Measurements from ENCODE around the gene ACE.
A peak's percentile ranks its signal among the peaks of the same experiment; 100 is the strongest.

ACE gene

DNA sequence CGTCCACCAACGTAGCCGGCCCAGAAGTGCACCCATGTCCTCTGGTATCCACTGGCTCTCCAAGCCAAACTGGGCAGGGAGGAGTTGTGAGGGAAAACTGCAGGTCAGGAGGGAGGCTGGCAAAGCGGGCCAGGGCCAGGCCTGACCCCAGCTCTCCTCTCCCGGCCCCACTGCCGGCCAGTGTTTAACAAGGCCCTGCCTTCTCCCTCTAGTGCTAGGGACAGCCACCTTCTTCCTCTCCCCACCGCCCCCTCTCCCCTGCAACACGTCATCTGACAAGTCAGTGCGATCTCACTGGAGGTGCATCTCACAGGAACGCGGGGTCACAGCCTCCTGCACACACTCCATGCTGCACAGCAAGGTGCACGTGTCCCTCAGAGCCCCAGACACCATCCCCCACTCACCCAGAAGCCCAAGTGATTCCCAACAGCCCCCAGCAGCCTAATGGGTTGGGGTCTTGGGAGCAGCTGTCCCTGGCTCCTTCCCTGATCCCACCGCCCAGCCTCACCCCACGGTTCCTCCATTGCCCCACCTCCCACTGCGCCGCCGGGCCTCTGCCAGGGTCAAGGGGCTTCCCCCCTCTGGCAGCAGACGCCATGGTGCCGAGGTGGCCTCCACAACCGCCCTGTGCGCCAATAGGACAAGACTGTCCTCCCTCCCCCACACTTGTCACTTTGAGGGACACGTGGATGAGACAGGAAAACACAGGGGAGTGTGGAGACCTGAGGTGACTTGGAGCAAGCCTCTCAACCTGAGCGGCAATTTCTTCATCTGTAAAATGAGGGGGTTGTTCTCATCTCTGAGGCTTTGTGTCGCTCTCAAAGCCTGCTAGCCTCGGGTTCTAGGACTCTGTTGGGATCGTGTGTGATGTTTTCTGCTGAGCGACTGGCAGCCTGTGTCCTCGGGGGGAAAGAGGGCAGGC lies 1.1 kb upstream of the ACE start:
- no peak for DNase-seq

DNA sequence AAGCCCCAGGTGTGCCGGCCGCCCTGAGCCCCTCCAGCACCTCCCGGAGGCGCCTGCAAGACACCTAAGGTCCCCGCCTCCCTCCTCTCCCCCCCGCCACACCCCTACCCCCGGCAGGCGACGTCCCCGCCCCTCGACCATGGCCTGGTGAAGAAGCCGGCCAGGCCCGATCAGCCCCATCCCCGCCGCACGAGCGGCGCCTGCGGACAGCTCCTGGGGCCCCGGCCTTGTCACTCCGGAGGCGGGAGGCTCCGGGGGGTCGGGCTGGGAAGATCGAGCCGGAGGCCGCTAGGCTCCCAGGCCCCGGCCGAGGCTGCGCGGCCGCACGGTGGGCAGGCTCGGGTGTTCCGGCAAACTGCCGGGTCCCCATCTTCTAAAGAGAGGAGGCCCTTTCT lies 405 bp upstream of the ACE start:
- DNase-seq = no peak

GRCh38 chr17:63477480-63478440 lies 899 bp downstream of the ACE start:
- no peak for DNase-seq

GRCh38 chr17:63478814-63479494 lies 2.1 kb downstream of the ACE start:
- peak; percentile 86 for DNase-seq

GRCh38 chr17:63479495-63480184 lies 2.8 kb downstream of the ACE start:
- DNase-seq = no peak

GRCh38 chr17:63480192-63480784 lies 3.4 kb downstream of the ACE start:
- DNase-seq = no peak

DNA sequence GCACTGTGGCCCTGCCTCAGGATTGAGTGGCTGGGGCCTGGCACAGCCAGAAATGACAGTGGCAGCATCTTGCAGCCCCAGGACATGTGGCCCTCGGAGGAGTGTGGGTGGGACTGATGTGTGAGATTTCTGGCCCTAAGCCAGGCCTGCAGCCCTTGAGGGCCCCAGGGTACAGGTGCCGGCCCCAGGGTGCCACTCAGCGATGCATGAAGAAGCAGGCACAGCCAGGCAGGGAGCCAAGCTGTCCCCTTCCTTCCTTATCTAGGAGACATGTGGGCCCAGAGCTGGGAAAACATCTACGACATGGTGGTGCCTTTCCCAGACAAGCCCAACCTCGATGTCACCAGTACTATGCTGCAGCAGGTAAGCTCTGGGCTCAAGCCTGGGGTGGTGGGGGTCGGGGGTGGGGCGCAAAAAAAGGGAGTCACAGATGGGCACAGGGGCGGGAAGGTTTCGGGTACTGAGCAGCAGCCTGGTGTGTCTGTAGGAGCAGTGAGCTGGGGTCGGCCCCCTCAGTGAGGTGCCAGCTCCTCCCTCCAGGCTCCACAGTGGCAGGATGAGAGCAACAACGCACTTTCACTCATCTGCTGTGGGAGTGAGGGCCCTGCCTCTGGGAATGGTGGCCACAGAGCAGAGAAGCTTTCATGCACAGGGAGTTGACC lies 4.1 kb downstream of the ACE start:
- DNase-seq = no peak

DNA sequence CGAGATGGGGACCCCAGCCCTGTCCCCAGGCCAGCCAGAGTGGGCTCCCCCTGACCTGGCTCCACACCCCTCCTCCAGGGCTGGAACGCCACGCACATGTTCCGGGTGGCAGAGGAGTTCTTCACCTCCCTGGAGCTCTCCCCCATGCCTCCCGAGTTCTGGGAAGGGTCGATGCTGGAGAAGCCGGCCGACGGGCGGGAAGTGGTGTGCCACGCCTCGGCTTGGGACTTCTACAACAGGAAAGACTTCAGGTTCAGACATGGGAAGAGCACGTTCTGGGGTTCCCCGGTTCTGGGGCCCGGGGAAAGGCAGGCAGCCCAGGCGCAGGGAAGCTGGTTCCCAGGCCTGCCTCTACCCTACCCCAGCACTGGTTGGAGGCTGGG lies 4.6 kb downstream of the ACE start:
- no peak for DNase-seq

GRCh38 chr17:63482509-63482908 lies 5.6 kb downstream of the ACE start:
- DNase-seq = no peak

GRCh38 chr17:63483038-63483437 lies 6.2 kb downstream of the ACE start:
- no peak for DNase-seq

DNA sequence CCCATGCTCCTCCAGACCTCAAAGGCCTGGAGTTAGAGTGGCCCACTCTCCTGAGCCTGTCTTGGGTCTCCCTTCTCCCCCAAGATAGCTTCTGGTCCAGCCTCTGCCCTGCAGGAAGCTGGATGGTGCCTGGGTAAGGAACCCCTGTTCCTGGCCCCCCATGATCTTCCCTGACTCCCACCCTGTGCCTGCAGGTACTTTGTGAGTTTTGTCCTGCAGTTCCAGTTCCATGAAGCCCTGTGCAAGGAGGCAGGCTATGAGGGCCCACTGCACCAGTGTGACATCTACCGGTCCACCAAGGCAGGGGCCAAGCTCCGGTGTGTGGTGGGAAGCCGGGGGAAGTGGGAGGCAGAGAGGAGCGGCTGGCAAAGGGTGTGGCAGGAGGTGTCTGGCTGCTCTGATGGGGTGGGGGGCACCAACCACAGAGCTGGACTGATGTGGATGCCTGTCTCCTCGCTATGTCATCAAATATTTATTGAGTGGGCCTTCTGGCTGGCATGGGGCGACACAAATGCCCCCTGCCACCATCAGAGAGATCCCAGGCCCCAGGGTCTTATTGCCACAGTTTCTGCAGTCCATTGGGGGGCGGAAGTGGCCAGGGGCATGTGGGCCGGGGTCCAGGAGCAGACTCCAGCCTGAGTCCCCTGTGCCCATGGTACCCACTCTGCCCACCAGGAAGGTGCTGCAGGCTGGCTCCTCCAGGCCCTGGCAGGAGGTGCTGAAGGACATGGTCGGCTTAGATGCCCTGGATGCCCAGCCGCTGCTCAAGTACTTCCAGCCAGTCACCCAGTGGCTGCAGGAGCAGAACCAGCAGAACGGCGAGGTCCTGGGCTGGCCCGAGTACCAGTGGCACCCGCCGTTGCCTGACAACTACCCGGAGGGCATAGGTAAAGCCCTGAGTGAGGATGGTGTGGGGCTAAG lies 7.1 kb downstream of the ACE start:
- DNase-seq = no peak

- no peak for DNase-seq
Measured at GRCh38 chr17:63486317-63487013, 9.6 kb downstream of the ACE start.

DNA sequence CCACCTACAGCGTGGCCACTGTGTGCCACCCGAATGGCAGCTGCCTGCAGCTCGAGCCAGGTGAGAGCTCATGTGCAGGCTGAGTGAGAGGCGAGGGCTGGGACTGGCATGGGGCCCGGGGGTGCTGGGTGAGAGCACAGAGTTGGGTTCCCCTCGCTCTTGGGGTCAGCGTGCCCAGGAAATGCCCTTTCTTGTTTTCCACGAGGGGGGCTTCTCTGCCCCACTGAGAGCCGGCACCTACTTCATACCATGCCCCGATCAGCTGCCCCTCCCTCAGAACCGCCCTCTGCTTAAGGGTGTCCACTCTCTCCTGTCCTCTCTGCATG lies 10.1 kb downstream of the ACE start:
- DNase-seq = no peak

DNA sequence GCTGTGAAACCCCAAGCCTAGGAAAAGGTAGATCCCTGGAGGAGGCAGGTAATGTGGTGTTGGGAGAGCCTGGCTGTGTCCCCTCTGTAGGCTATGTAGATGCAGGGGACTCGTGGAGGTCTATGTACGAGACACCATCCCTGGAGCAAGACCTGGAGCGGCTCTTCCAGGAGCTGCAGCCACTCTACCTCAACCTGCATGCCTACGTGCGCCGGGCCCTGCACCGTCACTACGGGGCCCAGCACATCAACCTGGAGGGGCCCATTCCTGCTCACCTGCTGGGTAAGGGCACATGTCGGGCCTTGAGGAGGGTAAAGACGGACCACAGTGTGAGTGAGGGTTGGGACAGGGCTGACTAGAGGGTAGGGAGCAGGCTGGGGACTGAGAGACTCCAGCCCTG lies 12.0 kb downstream of the ACE start:
- no peak for DNase-seq

DNA sequence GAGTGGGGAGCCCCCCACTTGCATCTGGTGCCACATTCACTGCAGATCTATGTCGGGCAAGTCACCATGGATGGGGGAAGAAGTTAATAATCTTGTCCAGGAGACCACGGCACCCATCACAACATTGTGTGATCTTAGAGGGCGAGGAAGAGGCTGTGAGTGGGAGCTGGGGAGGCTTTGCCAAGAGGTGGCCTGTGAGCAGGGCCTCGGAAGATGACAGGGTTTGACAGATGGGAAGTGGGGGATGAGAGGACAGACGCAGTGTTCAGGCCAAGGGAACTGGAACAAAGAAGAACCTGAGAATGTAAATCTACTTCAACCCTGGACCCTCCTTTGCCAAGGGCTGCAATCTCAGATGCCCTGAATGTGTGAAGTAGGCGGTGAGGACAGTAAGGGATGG lies 12.4 kb downstream of the ACE start:
- DNase-seq = no peak

DNA sequence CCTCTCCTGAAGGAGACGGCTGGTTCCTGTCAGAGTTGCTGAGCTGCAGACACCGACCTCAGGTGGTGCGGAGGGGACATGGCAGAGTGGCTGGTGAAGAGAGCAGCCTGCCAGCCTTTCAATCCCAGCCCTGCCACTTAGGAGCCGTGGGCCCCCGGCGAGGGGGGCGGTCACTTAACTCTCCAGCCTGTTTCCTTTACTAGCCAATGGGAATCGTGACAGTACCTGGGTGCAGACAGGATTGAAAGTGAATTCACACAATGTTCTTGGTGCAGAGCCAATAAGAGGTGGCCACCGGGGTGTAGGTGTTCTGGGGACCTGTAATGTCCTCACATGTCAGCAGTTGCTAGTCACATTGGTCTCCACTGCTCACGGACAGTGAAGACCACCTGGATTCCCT lies 13.5 kb downstream of the ACE start:
- DNase-seq = no peak

GRCh38 chr17:63490858-63491400 lies 14.1 kb downstream of the ACE start:
- DNase-seq = no peak

DNA sequence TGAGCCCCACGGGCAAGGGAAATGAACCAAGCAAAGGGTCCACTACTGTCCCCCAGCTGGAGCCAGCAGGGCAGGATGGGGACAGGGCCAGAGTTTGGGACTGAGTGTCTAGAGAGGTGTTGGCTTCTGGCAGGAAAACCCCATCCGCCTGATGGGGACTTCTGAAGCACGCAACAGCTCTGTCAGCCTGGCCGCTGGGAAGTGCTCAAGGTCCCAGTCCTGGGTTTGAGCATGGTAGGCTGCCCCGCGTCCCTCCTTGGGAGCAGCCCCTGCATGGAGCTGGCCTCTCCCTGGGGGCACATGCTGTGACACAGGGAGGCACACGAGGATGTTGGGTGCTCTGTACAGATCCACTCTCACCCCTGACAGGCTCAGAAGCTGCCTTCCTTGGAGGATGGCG lies 14.6 kb downstream of the ACE start:
- DNase-seq = no peak

DNA sequence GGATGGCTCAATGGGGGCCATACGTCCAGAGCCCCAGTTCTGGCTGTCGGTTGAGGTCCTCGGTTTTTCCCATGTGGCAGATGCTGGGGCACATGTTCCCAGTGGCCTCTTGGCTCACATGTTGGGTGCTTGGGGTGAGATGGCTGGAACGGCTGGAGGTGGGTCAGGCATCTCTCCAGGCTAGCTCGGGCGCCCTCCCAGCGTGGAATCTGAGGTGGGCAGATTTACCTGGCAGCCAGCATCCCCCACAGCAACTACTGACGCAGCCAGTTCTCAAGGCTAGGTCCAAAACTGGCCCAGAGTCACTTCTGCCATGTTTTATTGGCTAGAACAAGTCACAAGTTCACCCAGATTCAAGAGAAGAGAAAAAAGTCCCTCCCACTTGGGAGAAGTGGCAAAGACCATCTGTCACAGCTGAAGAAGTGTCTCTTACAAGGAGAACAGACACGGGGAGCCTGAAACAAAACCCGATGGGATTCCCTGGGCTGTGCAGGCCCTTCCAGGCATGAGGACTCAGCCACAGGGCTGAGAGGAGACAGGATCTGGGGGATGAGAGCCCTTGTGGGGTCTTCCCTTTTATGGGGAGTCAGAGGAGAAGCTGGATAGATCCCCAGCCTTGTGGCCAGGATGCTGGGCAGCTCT lies 15.2 kb downstream of the ACE start:
- no peak for DNase-seq

Data from kidney glomerular epithelial cell (primary cell).